A549 treated with ZK216348 at 1 μM for 4 hours (cell line): Measurements from ENCODE around the gene MYO3B. TPM values are rescaled to one million over a fixed set of nuclear protein-coding genes. Genes with fewer than 3 reads are reported as not detected.

Experiments used
- total RNA-seq: library from RNA; stranded (reverse); fragments of 200-300 nt; extraction: Qiagen RNA extraction; gene quantifications from 5 replicates; pipeline ENCODE4 v1.2.3, GENCODE V29; 2022; ENCODE audit warnings: low read depth

The MYO3B gene
- total RNA-seq, result not detected in 5 replicates

GRCh38 chr2:170177950-170178781 is at the start of gene MYO3B:
Gene MYO3B (plus strand): TSS chr2:170178147. CDS start chr2:170178288, 141 bp downstream.

